ENCODE measurements around the gene HINT3.
A peak's percentile ranks its signal among the peaks of the same experiment; 100 is the strongest.

HINT3 gene

DNA sequence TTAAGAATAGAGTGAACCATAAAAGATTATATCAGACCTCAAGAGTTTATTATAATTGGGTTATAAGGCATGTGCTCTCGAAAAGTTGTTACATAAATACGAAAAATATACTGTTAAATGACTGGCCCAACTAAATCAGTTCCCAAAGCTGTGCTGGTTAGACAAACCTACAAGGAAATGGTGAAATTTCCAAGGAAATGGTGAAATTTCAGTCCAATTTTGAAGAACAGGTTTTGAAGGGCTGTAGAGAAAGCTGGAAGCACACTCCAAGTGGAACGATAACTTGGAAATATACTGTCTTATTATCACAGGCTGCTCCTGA is 29.4 kb downstream of the HINT3 start:
- Histone ChIP-seq H3K4me1 (ENCODE audit: control insufficient read depth, insufficient read depth, low read length, poor library complexity, severe bottlenecking) (no peaks in the 10 kb centered on the region), H3K9me3 (ENCODE audit: control insufficient read depth, low read length) (no peaks in the 10 kb centered on the region), H3K36me3 (ENCODE audit: control insufficient read depth, insufficient read depth, low read length) (no peaks in the 10 kb centered on the region), H3K27ac (ENCODE audit: low read depth, low read length, severe bottlenecking) (no peak overlapping the region), H3K4me3 (ENCODE audit: extremely low read depth, insufficient read depth, low read length, poor library complexity, severe bottlenecking) (peak overlapping the region; percentile 67)
- WGBS, 2 experiments (ENCODE audit: insufficient coverage in 2 of 2): 0% methylated on average over 1 of the region's 3 CpGs; no CpG with 5 or more reads in 1 of the 2 experiments

DNA sequence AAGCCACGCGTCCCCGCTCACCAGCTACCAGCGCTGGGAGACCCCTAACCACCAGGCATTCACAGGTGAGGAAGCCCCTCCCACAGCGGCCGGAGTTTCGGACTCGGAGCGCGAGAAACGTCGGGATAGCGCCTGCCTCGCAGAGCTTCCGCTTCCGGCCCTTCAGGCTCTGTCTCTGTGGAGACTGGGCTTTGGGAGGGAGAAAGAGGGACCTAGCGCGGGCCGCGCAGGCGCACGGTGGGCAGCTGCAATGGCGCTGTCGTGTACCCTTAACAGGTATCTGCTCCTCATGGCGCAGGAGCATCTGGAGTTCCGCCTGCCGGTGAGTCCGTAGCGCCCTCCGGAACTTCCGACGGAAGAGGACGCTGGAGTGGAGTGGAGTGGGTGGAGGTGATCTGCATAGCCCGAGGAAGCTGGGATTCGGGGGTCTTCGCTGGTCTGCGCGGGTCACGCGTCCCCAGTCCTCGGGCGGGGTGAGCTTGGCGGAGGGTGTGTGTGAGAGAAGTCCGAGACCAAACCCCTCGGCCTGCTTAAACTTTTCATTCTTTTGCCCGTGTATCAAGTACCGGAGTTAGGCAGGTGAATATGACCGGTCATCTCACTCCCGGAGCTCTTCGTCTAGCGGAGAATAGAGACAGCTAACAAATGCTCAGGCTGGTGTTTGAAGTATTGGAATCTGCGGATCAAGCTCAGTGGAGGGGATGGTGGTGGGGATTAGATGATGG is 29.9 kb downstream of the HINT3 start, which contains the start of gene TRMT11:
TRMT11 (plus strand) TSS at position 240 of the 725 bp plus-strand sequence; CDS start at position 251, 11 bp downstream.
- Histone ChIP-seq H3K27ac (ENCODE audit: low read depth, low read length, severe bottlenecking) (no peak within 1 kb of the TSS), H3K36me3 (ENCODE audit: control insufficient read depth, insufficient read depth, low read length) (no peaks in the 10 kb centered on the region), H3K9me3 (ENCODE audit: control insufficient read depth, low read length) (no peaks in the 10 kb centered on the region), H3K4me3 (ENCODE audit: extremely low read depth, insufficient read depth, low read length, poor library complexity, severe bottlenecking) (peak within 1 kb of the TSS; percentile 67), H3K4me1 (ENCODE audit: control insufficient read depth, insufficient read depth, low read length, poor library complexity, severe bottlenecking) (no peaks in the 10 kb centered on the region)
- 1% methylated on average over 45 to 49 of the region's 52 CpGs for WGBS, 2 experiments (ENCODE audit: insufficient coverage in 2 of 2)

DNA sequence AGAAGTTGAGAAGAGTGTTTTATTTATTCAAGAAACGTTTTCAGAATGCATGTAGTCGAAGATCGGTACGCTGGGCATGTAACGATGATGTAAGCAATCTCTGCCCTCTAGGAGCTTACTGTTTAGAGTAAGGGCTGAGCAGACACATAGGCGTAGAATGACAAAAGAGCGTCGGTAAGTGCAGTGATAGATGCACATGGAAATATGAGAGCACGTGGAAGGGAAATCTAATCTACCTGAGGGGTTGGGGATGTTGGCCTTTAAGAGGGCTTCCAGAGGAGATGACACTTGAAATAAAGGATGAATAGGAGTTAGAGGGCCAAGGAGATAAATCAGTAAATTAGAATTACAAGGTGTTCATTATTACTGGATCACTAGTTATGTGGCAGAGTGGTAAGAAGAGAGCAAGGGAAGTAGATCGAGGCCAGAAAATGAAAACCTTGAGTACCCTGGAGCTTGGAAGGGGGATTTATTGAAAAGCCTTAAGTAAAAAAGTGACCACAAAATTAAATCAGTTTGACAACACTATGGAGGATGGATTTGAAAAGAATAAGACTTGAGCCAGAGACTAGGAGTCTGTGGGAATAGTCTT is 30.6 kb downstream of the HINT3 start:
- peak overlapping the region; percentile 67 for H3K4me3 ChIP-seq (ENCODE audit: extremely low read depth, insufficient read depth, low read length, poor library complexity, severe bottlenecking)
- H3K4me1 ChIP-seq (ENCODE audit: control insufficient read depth, insufficient read depth, low read length, poor library complexity, severe bottlenecking): no peaks in the 10 kb centered on the region
- H3K9me3 ChIP-seq (ENCODE audit: control insufficient read depth, low read length): no peaks in the 10 kb centered on the region
- no peaks in the 10 kb centered on the region for H3K36me3 ChIP-seq (ENCODE audit: control insufficient read depth, insufficient read depth, low read length)
- 10 to 14% methylated on average over 10 of the region's 10 CpGs for WGBS, 2 experiments (ENCODE audit: insufficient coverage in 2 of 2)
- no peak overlapping the region for H3K27ac ChIP-seq (ENCODE audit: low read depth, low read length, severe bottlenecking)

DNA sequence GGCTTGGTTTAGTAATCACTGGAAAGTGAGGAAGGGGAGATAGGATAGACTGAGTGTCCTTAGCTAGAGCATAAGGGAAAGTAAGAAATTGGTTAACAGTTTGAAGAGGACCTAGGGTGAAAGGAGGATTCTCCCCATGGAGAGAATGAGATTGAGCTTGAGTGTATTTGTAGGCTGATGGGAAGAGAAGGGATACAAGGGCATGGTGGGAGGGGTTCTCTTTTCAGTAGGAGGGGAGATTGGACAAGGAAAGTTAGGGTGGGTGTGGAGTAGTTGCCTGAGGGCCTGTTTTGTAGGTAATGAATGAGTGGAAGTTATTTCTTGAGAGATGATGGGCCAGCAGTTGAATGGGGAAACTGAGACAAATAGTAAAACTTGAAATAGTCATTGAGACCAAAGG is 31.7 kb downstream of the HINT3 start:
- H3K27ac ChIP-seq (ENCODE audit: low read depth, low read length, severe bottlenecking): no peak overlapping the region
- H3K4me3 ChIP-seq (ENCODE audit: extremely low read depth, insufficient read depth, low read length, poor library complexity, severe bottlenecking): no peak overlapping the region
- H3K9me3 ChIP-seq (ENCODE audit: control insufficient read depth, low read length): no peaks in the 10 kb centered on the region
- H3K36me3 ChIP-seq (ENCODE audit: control insufficient read depth, insufficient read depth, low read length): no peaks in the 10 kb centered on the region
- no peaks in the 10 kb centered on the region for H3K4me1 ChIP-seq (ENCODE audit: control insufficient read depth, insufficient read depth, low read length, poor library complexity, severe bottlenecking)

DNA sequence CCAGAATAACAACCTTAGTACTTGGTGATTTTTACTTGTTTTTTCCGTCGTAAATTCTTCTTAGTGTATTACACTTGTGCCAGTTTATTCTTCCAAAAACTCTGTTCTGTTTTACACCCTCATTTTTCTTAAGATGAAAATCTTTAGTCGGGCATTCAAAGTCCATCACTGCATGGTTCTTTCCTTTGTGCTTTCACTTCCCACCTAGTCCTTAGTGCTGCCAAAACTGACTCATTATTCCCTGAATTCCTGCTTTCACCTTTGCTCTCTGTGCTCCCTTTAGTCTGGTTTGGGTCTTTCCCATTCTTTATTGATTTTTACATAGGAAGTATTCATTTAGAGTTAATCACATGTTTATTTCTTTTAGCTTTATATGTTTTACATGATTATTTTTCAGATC is 33.1 kb downstream of the HINT3 start:
- Histone ChIP-seq H3K36me3 (ENCODE audit: control insufficient read depth, insufficient read depth, low read length) (no peaks in the 10 kb centered on the region), H3K4me1 (ENCODE audit: control insufficient read depth, insufficient read depth, low read length, poor library complexity, severe bottlenecking) (no peaks in the 10 kb centered on the region), H3K9me3 (ENCODE audit: control insufficient read depth, low read length) (no peaks in the 10 kb centered on the region), H3K27ac (ENCODE audit: low read depth, low read length, severe bottlenecking) (no peak overlapping the region), H3K4me3 (ENCODE audit: extremely low read depth, insufficient read depth, low read length, poor library complexity, severe bottlenecking) (no peak overlapping the region)
- 92% methylated on average over 3 of the region's 3 CpGs for WGBS, 2 experiments (ENCODE audit: insufficient coverage in 2 of 2)

DNA sequence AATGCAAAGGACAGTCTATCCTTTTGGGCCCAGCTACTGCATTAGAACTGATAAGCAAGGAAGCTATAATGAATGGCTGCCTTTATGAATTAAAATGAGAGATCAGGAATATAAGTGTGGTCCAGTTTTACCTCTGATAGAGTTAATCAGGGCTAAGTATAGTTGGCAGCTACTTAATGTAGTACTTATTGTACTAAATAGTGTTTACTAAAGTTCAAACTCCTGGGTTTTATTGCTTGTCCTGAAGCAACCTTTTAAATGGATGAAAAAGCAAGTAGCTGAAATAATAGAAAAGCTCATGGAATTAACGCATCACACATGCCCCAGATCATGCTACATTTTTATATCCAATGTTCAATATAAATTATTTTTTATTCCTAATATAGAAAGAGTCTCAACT is 35.1 kb downstream of the HINT3 start:
- WGBS, 2 experiments (ENCODE audit: insufficient coverage in 2 of 2): no CpG with 5 or more reads among the region's 1 CpG

DNA sequence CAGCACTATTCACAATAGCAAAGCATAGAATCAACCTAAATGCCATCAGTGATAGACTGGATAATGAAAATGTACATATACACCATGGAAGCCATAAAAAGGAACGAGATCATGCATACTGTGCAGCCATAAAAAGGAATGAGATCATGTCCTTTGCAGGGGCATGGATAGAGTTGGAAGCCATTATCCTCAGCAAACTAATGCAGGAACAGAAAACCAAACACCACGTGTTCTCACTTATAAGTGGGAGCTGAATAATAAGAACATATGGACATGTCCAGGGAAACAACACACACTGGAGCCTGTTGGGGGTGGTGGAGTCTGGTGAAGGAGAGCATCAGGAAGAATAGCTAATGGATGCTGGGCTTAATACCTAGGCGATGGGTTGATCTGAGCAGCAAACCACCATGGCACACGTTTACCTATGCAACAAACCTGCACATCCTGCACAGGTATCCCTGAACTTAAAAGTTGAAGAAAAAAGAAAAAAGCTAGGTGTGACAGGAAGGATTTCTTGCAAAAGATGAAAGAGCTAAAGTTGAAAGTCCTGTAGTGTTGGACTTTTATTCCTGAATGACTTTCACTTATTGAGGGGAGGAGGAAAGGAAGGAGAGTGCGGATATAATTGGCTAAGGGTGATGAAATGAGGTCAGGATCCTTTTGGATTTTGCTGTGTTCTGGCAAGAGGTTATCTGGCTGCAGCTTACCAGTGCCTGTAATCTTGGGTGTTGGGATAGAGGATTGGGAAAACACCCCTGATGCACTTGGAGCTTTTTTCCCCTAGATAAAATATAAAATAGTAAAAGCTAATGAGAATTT is 38.3 kb downstream of the HINT3 start:
- Histone ChIP-seq H3K27ac (ENCODE audit: low read depth, low read length, severe bottlenecking) (no peak overlapping the region), H3K4me1 (ENCODE audit: control insufficient read depth, insufficient read depth, low read length, poor library complexity, severe bottlenecking) (no peaks in the 10 kb centered on the region), H3K4me3 (ENCODE audit: extremely low read depth, insufficient read depth, low read length, poor library complexity, severe bottlenecking) (no peak overlapping the region), H3K36me3 (ENCODE audit: control insufficient read depth, insufficient read depth, low read length) (peaks cover 10% of the 10 kb centered on the region), H3K9me3 (ENCODE audit: control insufficient read depth, low read length) (no peaks in the 10 kb centered on the region)
- 90 to 92% methylated on average over 2 to 3 of the region's 5 CpGs for WGBS, 2 experiments (ENCODE audit: insufficient coverage in 2 of 2)

More for the DNA sequence above, 35.1 kb downstream of the HINT3 start:
- no peak overlapping the region for H3K4me3 ChIP-seq (ENCODE audit: extremely low read depth, insufficient read depth, low read length, poor library complexity, severe bottlenecking)
- no peaks in the 10 kb centered on the region for H3K4me1 ChIP-seq (ENCODE audit: control insufficient read depth, insufficient read depth, low read length, poor library complexity, severe bottlenecking)
- H3K27ac ChIP-seq (ENCODE audit: low read depth, low read length, severe bottlenecking): no peak overlapping the region
- H3K36me3 ChIP-seq (ENCODE audit: control insufficient read depth, insufficient read depth, low read length): no peaks in the 10 kb centered on the region
- H3K9me3 ChIP-seq (ENCODE audit: control insufficient read depth, low read length): no peaks in the 10 kb centered on the region

DNA sequence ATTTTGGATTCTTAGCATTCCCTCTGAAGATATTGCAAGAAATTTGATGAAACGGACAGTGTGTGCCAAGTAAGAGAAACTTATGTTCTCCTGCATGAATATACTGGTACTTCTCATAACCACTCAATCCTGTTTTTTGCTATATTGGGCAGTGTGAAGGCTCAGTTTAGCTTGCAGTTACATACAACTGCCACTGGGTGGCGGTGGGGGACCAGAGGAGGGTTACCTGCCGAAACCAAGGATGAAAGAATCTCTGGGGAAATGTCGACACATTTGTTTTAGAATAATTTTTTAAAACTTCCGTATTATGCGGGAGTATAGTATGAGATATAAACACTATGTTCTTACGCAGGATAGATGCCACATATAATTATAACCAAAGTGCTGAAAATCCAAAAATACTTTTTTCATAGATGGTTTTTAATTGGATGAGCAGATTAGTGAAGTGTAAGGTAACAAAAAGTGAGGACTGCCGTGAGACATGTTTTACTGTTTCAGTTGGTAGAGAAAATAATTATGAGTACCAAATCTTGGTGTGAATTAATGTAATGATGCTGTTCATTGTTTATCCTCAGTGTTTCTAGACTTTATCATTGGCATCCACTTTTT is 39.5 kb downstream of the HINT3 start:
- H3K4me3 ChIP-seq (ENCODE audit: extremely low read depth, insufficient read depth, low read length, poor library complexity, severe bottlenecking): no peak overlapping the region
- H3K9me3 ChIP-seq (ENCODE audit: control insufficient read depth, low read length): no peaks in the 10 kb centered on the region
- H3K4me1 ChIP-seq (ENCODE audit: control insufficient read depth, insufficient read depth, low read length, poor library complexity, severe bottlenecking): no peaks in the 10 kb centered on the region
- no peak overlapping the region for H3K27ac ChIP-seq (ENCODE audit: low read depth, low read length, severe bottlenecking)
- H3K36me3 ChIP-seq (ENCODE audit: control insufficient read depth, insufficient read depth, low read length): peaks cover 18% of the 10 kb centered on the region
- 44 to 85% methylated on average over 1 to 2 of the region's 8 CpGs for WGBS, 2 experiments (ENCODE audit: insufficient coverage in 2 of 2)

DNA sequence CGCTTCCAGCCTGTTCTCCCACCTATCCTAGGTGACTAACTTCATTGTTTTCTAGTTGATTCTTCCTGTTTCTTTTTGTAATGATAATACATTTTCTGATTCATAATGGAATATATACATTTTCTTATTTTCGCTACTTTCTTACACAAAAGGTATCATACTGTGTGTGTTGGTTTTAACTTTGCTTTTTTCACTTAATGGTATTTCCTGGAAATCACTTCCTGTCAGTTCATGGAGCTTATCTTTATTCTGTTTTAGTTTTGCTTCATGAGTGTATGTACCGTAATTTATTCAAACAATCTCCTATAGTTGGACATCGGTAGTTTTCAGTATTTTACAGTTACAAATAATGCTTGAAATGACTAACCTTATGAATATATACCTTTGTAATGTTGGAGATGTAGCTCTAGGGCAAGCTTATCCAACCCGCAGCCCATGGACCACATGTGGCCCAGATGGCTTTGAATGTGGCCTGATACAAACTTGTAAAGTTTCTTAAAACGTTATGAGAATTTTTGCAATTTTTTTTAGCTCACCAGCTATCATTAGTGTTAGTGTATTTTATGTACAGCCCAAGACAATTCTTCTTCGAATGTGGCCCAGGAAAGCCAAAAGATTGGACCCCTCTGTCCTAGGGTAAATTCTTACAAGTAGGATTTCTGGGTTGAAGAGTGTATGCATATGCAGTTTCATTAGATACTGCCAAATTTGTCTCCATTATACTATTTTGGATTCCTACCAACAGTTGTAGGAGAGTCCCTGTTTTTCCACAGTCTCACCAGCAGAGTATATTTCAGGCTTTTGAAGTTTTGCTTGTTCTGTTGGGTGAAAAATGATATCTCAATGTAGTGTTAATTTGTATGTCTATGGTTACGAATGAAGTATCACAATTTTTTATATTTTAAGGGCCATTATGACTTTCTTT is 46.4 kb downstream of the HINT3 start:
- H3K27ac ChIP-seq (ENCODE audit: low read depth, low read length, severe bottlenecking): no peak overlapping the region
- no peak overlapping the region for H3K4me3 ChIP-seq (ENCODE audit: extremely low read depth, insufficient read depth, low read length, poor library complexity, severe bottlenecking)
- no peaks in the 10 kb centered on the region for H3K9me3 ChIP-seq (ENCODE audit: control insufficient read depth, low read length)
- H3K4me1 ChIP-seq (ENCODE audit: control insufficient read depth, insufficient read depth, low read length, poor library complexity, severe bottlenecking): no peaks in the 10 kb centered on the region
- WGBS, 2 experiments (ENCODE audit: insufficient coverage in 2 of 2): 100% methylated on average over 1 of the region's 8 CpGs; no CpG with 5 or more reads in 1 of the 2 experiments
- peaks cover 54% of the 10 kb centered on the region for H3K36me3 ChIP-seq (ENCODE audit: control insufficient read depth, insufficient read depth, low read length)

DNA sequence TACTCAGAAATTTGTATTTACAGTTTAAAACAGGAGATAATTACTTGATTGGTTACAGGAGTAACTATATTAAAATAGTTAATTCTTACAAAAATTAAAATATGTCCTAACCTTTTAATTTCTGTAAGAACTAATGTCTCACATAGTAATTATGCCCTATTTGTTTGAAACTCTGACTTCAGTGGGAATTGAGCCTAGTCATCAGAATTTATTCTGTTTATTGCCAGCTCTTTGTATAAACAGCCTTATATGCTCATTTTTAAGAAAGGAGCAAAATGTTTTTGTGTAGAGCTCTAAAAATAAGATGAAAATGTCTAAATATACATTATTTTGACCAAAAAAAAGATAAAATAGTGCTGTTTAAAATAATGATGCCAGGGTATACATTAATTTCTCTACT is 51.2 kb downstream of the HINT3 start:
- Histone ChIP-seq H3K27ac (ENCODE audit: low read depth, low read length, severe bottlenecking) (no peak overlapping the region), H3K4me1 (ENCODE audit: control insufficient read depth, insufficient read depth, low read length, poor library complexity, severe bottlenecking) (no peaks in the 10 kb centered on the region), H3K36me3 (ENCODE audit: control insufficient read depth, insufficient read depth, low read length) (peaks cover 52% of the 10 kb centered on the region), H3K9me3 (ENCODE audit: control insufficient read depth, low read length) (no peaks in the 10 kb centered on the region), H3K4me3 (ENCODE audit: extremely low read depth, insufficient read depth, low read length, poor library complexity, severe bottlenecking) (no peak overlapping the region)
